ENCODE measurements around the gene EHD4.

EHD4 gene

DNA sequence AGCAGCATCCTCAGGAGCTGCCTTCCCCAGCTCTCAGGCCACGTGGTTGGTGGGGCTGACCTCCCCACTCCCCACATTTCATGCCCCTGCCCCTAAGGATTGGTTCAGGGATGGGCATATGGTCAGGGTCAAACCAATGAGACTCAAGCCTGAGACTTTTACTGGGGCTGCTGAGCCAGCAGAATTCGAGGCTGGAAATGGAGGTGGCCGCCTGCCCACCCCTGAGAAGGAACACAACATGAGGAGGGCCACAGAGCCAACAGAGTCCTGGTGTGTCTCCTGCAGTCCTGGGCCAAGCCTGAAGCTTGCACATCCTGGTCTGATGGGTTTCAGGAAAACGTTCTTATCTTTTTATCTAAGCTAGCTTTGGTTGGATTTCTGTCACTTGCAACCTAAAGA lies 5.9 kb downstream of the EHD4 start:
- no peak for TF ChIP-seq POLR2A (IDR thresholded peaks at IDR 0.05; ENCODE audit: low read depth, low read length)
- DNase-seq (ENCODE audit: insufficient read length, low spot score) (no peak), FAIRE-seq (no peak)

DNA sequence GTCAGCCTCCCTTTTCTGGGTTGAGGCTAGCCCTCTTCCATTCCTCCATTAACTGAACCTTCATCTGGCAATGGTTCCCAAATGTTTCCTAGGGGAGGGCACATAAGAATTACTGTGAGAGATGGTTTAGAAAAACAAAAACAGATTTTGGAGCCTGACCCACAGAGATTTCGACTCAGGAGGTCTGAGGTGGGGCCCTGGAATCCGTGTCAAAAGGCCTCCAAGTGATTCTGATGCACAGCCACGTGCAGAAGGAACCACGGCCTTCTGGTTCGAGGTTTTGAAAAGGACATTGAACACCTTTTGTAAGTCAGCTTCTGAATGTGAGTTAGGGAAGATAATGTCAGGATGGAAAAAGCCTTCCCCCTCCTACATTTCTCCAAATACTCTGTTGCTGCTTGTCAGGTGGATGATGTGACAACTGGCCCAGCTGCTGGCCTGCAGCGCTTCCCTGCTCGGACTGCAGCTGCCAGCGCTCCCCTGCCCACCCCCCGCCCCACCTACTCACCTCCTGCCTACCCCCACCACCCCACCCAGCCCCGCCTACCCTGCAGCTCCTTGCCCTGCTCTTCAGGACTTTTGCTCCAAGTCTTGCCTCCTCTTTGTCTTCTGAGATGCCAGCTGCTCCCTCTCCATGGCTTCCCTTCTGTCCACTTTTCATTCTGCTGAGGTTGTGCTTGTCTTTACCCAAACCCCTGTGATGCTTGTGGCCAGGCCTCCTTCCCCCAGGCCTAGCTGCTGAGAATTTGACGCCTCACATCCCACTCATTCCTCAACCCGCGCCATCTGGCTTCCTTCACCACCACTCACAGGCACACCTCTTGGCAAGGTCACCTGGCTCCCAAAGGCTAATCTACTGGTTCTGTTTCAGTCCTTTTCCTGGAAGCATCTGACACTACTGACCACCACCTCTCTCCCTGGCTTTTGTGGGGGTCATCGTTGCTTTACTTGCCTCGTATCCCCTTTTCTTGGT lies 6.6 kb downstream of the EHD4 start:
- TF ChIP-seq POLR2A (IDR thresholded peaks at IDR 0.05; ENCODE audit: low read depth, low read length), result no peak
- no peak for DNase-seq (ENCODE audit: insufficient read length, low spot score)
- FAIRE-seq, result no peak

DNA sequence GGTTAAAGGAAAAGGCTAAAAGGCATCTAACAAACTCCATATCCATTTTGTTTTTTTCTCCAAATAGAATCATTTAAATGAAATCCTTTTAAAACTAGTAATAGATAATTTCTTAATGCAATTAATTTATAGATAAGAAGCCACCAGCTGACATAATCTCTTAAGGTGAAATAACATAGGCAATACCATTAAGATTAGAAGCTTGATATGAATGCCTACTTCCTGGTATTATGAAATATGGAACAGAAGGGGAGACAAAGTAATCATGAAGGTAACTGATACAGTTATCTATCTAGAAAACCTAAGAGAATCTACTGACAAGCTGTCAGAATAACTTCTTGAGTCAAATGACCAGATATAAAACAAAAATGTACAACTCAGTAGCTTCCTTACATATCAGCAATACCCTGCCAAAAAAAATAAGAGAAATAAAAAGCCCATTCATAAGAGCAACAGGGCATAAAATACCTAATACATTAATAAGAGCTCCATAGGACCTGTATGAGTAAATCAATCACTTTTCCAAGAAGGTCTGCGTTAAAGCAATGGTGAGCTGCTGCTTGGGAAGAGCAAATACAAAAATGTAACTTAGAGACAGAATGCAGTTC lies 10.7 kb downstream of the EHD4 start:
- FAIRE-seq (no peak), DNase-seq (ENCODE audit: insufficient read length, low spot score) (no peak)
- TF ChIP-seq POLR2A (IDR thresholded peaks at IDR 0.05; ENCODE audit: low read depth, low read length), result no peak

- no peak for TF ChIP-seq POLR2A (IDR thresholded peaks at IDR 0.05; ENCODE audit: low read depth, low read length)
- FAIRE-seq (peak; percentile 50), DNase-seq (ENCODE audit: insufficient read length, low spot score) (no peak)
Observed at GRCh38 chr15:41961001-41961518, 11.3 kb downstream of the EHD4 start.

- FAIRE-seq, result no peak
- DNase-seq (ENCODE audit: insufficient read length, low spot score), result no peak
- TF ChIP-seq POLR2A (IDR thresholded peaks at IDR 0.05; ENCODE audit: low read depth, low read length), result no peak
Observed at GRCh38 chr15:41958002-41958420, 14.3 kb downstream of the EHD4 start.

GRCh38 chr15:41957021-41957897 lies 15.1 kb downstream of the EHD4 start:
- TF ChIP-seq POLR2A (IDR thresholded peaks at IDR 0.05; ENCODE audit: low read depth, low read length), result no peak
- no peak for DNase-seq (ENCODE audit: insufficient read length, low spot score)
- no peak for FAIRE-seq

DNA sequence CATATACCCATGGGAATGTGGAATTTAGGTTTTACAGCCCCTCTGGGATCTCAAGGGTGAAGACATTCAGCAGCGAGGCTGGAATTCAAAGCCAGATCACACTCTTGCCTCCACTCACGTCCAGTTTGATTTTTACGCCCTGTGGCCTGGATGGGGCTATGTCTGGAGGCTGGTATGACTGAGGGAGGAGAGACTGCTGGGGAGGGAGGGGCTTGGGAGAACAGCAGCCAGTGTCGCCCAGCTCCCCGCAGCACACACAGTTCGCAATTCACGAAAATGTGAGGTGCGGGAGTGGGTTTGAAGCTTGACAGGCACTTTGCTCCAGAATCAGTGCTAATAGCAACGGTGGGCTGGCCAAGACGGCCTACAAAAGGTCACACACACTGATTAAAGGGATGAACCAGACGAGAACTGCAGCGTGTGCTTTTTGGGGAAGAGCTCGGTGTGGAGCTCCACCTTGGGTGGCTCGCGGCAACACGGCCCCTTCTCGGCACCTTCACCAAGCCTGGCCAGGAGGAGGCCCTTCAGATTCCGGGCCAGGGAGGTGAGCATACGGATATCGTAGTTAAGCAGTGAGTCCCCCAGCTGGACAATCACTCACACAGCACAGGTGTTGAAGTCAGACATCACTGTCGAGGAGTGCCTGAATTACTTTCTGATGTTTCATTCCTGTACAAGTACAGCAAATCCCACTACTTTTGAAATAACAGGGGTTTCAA lies 16.4 kb downstream of the EHD4 start:
- FAIRE-seq, result no peak
- TF ChIP-seq POLR2A (IDR thresholded peaks at IDR 0.05; ENCODE audit: low read depth, low read length), result no peak
- DNase-seq (ENCODE audit: insufficient read length, low spot score), result no peak

DNA sequence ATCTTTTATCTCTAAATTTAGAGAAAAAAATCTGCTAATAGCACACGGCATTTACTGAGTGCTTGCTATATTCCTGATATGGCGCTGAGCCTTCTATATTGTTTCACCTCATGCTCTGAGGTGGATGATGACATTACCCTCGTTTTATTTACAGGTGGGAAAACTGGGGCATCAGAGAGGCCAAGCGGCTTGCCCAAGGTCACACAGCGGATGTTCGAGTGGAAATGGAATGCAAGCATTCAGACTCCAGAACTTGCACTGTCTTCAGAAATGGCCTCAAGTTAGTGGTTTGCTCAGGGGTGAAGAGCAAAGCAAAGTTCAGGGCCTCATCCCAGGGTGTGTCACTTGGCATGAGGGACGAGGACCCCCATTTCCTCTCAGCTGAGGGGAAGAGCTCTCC lies 17.3 kb downstream of the EHD4 start:
- DNase-seq (ENCODE audit: insufficient read length, low spot score) (no peak), FAIRE-seq (no peak)
- TF ChIP-seq POLR2A (IDR thresholded peaks at IDR 0.05; ENCODE audit: low read depth, low read length), result no peak

DNA sequence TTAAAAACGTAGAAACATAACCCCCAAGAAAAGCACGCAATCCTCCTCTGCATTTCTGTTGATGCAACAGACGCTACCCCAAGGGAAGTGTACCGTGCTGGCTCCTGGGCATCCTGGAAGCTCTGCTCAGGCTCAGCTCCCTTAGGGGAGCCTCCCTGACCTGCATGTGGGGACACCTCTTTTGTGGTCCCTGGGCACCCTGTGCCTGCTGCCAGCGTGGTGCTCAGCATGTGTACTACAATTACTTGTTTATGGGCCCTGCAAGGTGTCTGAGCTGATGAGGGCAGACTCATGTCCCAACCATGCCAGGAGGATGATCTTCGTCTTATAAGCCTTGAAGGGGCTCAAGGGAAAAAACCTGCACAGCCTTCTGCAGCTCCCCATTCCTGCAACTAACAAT lies 18.3 kb downstream of the EHD4 start:
- TF ChIP-seq POLR2A (IDR thresholded peaks at IDR 0.05; ENCODE audit: low read depth, low read length), result no peak
- no peak for FAIRE-seq
- no peak for DNase-seq (ENCODE audit: insufficient read length, low spot score)

- DNase-seq (ENCODE audit: insufficient read length, low spot score) (no peak), FAIRE-seq (no peak)
- no peak for TF ChIP-seq POLR2A (IDR thresholded peaks at IDR 0.05; ENCODE audit: low read depth, low read length)
Observed at GRCh38 chr15:41952013-41952563, 20.3 kb downstream of the EHD4 start.

DNA sequence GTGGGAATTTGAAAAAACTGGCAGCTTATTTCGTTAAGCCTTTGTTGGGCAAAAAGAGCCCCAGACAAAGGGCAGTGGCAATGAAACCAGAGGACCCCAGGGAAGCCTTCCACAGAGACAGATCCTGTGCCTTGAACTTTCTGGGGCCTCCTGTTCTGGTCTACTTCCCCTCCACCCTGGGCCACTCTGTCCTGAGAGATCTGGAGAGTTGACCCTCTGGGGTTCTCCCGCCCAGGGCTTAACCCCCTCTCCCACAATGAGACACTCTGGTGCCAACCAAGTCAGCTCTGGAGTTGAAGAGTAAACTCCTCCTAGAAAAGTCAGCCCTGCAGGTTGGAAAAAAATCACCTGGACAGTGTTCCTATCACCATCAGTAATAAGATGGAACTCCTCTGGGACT lies 20.8 kb downstream of the EHD4 start:
- DNase-seq (ENCODE audit: insufficient read length, low spot score) (no peak), FAIRE-seq (no peak)
- TF ChIP-seq POLR2A (IDR thresholded peaks at IDR 0.05; ENCODE audit: low read depth, low read length), result no peak

GRCh38 chr15:41950489-41950888 lies 21.9 kb downstream of the EHD4 start:
- no peak for FAIRE-seq
- TF ChIP-seq POLR2A (IDR thresholded peaks at IDR 0.05; ENCODE audit: low read depth, low read length), result no peak
- DNase-seq (ENCODE audit: insufficient read length, low spot score), result no peak

DNA sequence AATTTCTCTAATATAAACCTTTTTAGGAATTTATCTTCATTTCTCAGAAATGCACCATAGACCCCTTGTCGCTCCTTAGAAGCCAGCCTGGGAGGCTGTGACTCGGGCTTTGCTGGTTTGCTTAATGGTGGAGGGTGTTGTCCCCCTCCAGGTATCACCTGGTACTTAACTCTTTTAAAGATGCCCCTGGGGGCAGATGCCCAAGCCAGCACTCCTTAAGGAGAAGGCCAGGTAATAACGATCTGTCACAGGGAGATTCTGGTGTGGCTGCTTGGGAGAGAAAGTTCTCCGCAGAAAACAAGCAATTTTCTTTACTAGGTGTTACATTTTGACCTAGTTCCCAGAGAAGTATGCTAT lies 22.3 kb downstream of the EHD4 start:
- no peak for DNase-seq (ENCODE audit: insufficient read length, low spot score)
- TF ChIP-seq POLR2A (IDR thresholded peaks at IDR 0.05; ENCODE audit: low read depth, low read length), result no peak
- FAIRE-seq, result no peak

Measured in H54 (cell line).